K562 (cell line): ENCODE results near the gene ZMYND19. TPM values are rescaled to one million over a fixed set of nuclear protein-coding genes. Genes with fewer than 3 reads are reported as not detected.

Experiments
- BCL6 ChIP-seq: fragments of 250-450 bp; sonication (Bioruptor Pico); IDR thresholded peaks from 2 replicates; pipeline ENCODE4 v1.4.0; 2020
- BMI1 ChIP-seq: fragments of 150-350 bp; IDR thresholded peaks from 2 replicates; pipeline ENCODE4 v1.6.1; 2014; ENCODE audit warnings: low read length
- BRD9 ChIP-seq: fragments of 450-650 bp; IDR thresholded peaks from 2 replicates; pipeline ENCODE4 v1.6.1; 2018; ENCODE audit warnings: low read depth; ENCODE audit not compliant: partially characterized antibody
- CREB3L1 ChIP-seq: fragments of 450-650 bp; IDR thresholded peaks from 2 replicates; pipeline ENCODE4 v1.6.1; 2014; ENCODE audit warnings: low read depth, mild to moderate bottlenecking, moderate library complexity, borderline replicate concordance
- EGR1 ChIP-seq: fragments of 450-650 bp; conservative IDR thresholded peaks from 2 replicates; pipeline ENCODE4 v1.6.1; 2017; ENCODE audit warnings: mild to moderate bottlenecking
- FOXK2 ChIP-seq, 2 experiments: fragments of 450-650 bp; IDR thresholded peaks in 1 of 2; conservative IDR thresholded peaks in 1 of 2; 2 replicates each; pipeline ENCODE4 v1.6.1; 2016; ENCODE audit warnings: low read depth in 2 of 2, mild to moderate bottlenecking in 1 of 2
- HINFP ChIP-seq: fragments of 450-650 bp; conservative IDR thresholded peaks from 2 replicates; pipeline ENCODE4 v1.6.1; 2016; ENCODE audit warnings: missing genetic modification characterization, low read depth, mild to moderate bottlenecking, control low read depth, missing compliant biosample characterization
- MEF2A ChIP-seq: IDR thresholded peaks from 2 replicates; pipeline ENCODE4 v1.6.1; 2011; ENCODE audit warnings: low read depth, mild to moderate bottlenecking, low read length, moderate library complexity; ENCODE audit not compliant: control insufficient read depth
- MITF ChIP-seq: IDR thresholded peaks from 2 replicates; pipeline ENCODE4 v1.6.1; 2014; ENCODE audit warnings: antibody characterized with exemption
- MTA3 ChIP-seq: fragments of 450-650 bp; formaldehyde crosslinking; IDR thresholded peaks from 2 replicates; pipeline ENCODE4 v1.6.1; 2017; ENCODE audit warnings: mild to moderate bottlenecking, borderline replicate concordance
- NEUROD1 ChIP-seq: fragments of 150-350 bp; IDR thresholded peaks from 2 replicates; pipeline ENCODE4 v1.6.1; 2014; ENCODE audit warnings: borderline replicate concordance, low read length, low read depth; ENCODE audit not compliant: partially characterized antibody
- PHB2 ChIP-seq: fragments of 450-650 bp; IDR thresholded peaks from 2 replicates; pipeline ENCODE4 v1.6.1; 2017; ENCODE audit warnings: low read depth
- STAT5A ChIP-seq: IDR thresholded peaks from 2 replicates; pipeline ENCODE4 v1.6.1; 2012; ENCODE audit warnings: low read length, inconsistent platforms, borderline replicate concordance
- TAF9B ChIP-seq: fragments of 450-650 bp; IDR thresholded peaks from 2 replicates; pipeline ENCODE4 v1.6.1; 2018; ENCODE audit warnings: mild to moderate bottlenecking; ENCODE audit not compliant: partially characterized antibody
- THRA ChIP-seq: fragments of 450-650 bp; IDR thresholded peaks from 2 replicates; pipeline ENCODE4 v1.6.1; 2017; ENCODE audit warnings: mild to moderate bottlenecking, moderate library complexity
- ZBED1 ChIP-seq: IDR thresholded peaks from 2 replicates; pipeline ENCODE4 v1.6.1; 2014
- ZBTB8A ChIP-seq: fragments of 450-650 bp; IDR thresholded peaks from 2 replicates; pipeline ENCODE4 v1.6.1; 2018; ENCODE audit warnings: mild to moderate bottlenecking, moderate library complexity; ENCODE audit not compliant: partially characterized antibody
- ZFP36 ChIP-seq: fragments of 150-350 bp; IDR thresholded peaks from 2 replicates; pipeline ENCODE4 v1.6.1; 2018; ENCODE audit warnings: low read length, low read depth; ENCODE audit not compliant: partially characterized antibody
- ZNF121 ChIP-seq: sonication (generic); formaldehyde crosslinking; conservative IDR thresholded peaks from 2 replicates; pipeline ENCODE4 v1.8.0; 2022; ENCODE audit warnings: missing genetic modification reagents
- ZNF124 ChIP-seq: sonication (generic); formaldehyde crosslinking; IDR thresholded peaks from 2 replicates; pipeline ENCODE4 v1.8.1; 2022; ENCODE audit warnings: missing genetic modification reagents
- ZNF280B ChIP-seq: fragments of 250-450 bp; sonication (Bioruptor Pico); IDR thresholded peaks from 2 replicates; pipeline ENCODE4 v1.5.1; 2021; ENCODE audit warnings: mild to moderate bottlenecking
- ZNF707 ChIP-seq: fragments of 250-450 bp; sonication (Bioruptor Pico); conservative IDR thresholded peaks from 2 replicates; pipeline ENCODE4 v1.8.0; 2022; ENCODE audit warnings: inconsistent platforms, mild to moderate bottlenecking, moderate library complexity
- polyA plus RNA-seq, 8 experiments: library from polyadenylated mRNA; depleted of rRNA in 4 of 8; stranded (reverse) in 5 of 8; unstranded in 3 of 8; fragments of >200 nt; fragmentation: Nextera tagmentation in 2 of 8; fragmentation: Illumina TruSeq in 1 of 8; extraction: Ambion mirVana in 2 of 8; extraction: Trizol in 1 of 8; gene quantifications; 2 replicates each; pipeline versions ENCODE4 v1.2.1 to v1.2.3, GENCODE V29; 2011 to 2014; ENCODE audit warnings: inconsistent platforms in 1 of 8, missing spikeins in 1 of 8
- total RNA-seq, 7 experiments: library from RNA; depleted of rRNA in 6 of 7; stranded (reverse); fragments of >200 nt in 6 of 7; fragmentation: Illumina TruSeq in 2 of 7; extraction: Trizol in 2 of 7; gene quantifications; 2 replicates each; pipeline versions ENCODE4 v1.2.1 to v1.2.3, GENCODE V29; 2011 to 2021; ENCODE audit warnings: low replicate concordance in 1 of 7

Gene ZMYND19
- total and polyA plus RNA-seq, 9 of the 15 experiments (the other 6 are each of a cell fraction or from before 2014, with no cell fraction given): 1.0 to 86.7 (median 44.0) TPM

- TF ChIP-seq ZNF280B (no peak), MTA3 (0 out of 2 replicates have a peak, but pooled peaks have one; percentile 22), ZBED1 (no peak), HINFP (no peak), BMI1 (no peak), THRA (no peak), NEUROD1 (no peak), ZBTB8A (no peak), STAT5A (no peak), ZNF124 (no peak), FOXK2 (conservative IDR thresholded peaks at IDR 0.05 in 1 of 2, IDR thresholded peaks at IDR 0.05 in 1 of 2; ENCODE audit: low read depth in 2 of 2) (peak; percentile 41 to 57; a peak in 2 of 4 replicates), TAF9B (peak; percentile 40), BCL6 (CRISPR knock-in tag) (no peak), CREB3L1 (no peak; the same call in 1 of the 2 replicates), EGR1 (no peak), ZNF707 (no peak), BRD9 (no peak), PHB2 (no peak), MEF2A (no peak), MITF (no peak), ZFP36 (no peak), ZNF121 (CRISPR knock-in tag) (no peak)
Observed at GRCh38 chr9:137534256-137535119, 55.8 kb downstream of the ZMYND19 start (continued).
